Hepatocyte (in vitro differentiated cells): Measurements from ENCODE around the gene C8A.

Experiments
- EZH2 ChIP-seq: fragments of 200-600 bp; sonication (generic); IDR thresholded peaks from 2 replicates; pipeline ENCODE4 v1.6.1; 2016; ENCODE audit warnings: antibody characterized with exemption, mild to moderate bottlenecking, borderline replicate concordance
- EZH2phosphoT487 ChIP-seq: fragments of 200-600 bp; sonication (generic); IDR thresholded peaks from one replicate; pipeline ENCODE4 v1.6.1; 2018; ENCODE audit warnings: antibody characterized with exemption, mild to moderate bottlenecking, low read depth, moderate library complexity; ENCODE audit not compliant: unreplicated experiment, severe bottlenecking
- TF ChIP-seq, protein P1 (sequence below): fragments of 200-600 bp; sonication (generic); IDR thresholded peaks from 2 replicates; pipeline ENCODE4 v1.5.1; 2016; ENCODE audit warnings: antibody characterized with exemption, mild to moderate bottlenecking; ENCODE audit not compliant: poor library complexity

DNA sequence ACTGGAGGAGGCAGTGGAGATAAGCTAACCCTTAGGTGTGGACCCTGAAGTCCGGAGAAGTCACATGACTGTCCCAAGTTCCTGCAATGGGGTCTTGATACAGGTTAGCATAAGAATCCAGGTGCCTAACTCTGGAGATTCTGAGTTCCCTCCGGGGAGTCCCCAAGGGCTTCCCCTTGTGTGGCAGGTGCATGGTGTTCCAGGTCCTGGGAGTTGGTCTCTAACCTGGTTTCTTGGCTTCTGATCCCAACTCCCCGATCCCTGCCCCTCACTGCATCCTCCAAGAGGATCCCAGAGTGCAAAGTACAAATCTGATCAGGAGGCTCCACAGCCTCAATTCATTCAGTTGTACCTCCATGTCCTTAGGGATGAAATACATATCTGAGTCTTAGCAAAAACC is 9.3 kb upstream of the C8A start:
- TF ChIP-seq, protein P1, sequence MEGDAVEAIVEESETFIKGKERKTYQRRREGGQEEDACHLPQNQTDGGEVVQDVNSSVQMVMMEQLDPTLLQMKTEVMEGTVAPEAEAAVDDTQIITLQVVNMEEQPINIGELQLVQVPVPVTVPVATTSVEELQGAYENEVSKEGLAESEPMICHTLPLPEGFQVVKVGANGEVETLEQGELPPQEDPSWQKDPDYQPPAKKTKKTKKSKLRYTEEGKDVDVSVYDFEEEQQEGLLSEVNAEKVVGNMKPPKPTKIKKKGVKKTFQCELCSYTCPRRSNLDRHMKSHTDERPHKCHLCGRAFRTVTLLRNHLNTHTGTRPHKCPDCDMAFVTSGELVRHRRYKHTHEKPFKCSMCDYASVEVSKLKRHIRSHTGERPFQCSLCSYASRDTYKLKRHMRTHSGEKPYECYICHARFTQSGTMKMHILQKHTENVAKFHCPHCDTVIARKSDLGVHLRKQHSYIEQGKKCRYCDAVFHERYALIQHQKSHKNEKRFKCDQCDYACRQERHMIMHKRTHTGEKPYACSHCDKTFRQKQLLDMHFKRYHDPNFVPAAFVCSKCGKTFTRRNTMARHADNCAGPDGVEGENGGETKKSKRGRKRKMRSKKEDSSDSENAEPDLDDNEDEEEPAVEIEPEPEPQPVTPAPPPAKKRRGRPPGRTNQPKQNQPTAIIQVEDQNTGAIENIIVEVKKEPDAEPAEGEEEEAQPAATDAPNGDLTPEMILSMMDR, result no peak
- TF ChIP-seq EZH2, result no peak
- TF ChIP-seq EZH2phosphoT487, result no peak
